Tibial artery (tissue), 4 donors: ENCODE data around the gene AP2S1.

Experiments used
- DNase-seq, 2 donors: peaks; one replicate each; pipeline ENCODE4 v3.0.0-alpha.2; 2019
- H3K27ac ChIP-seq, 2 donors: fragments of 200-600 bp; sonication (generic) in 1 of 2; 1 replicate in 1 of 2; 2 replicates in 1 of 2; pipeline ENCODE4 v1.5.1; 2018 to 2019; ENCODE audit warnings: mild to moderate bottlenecking in 1 of 2
- H3K27me3 ChIP-seq, 2 donors: fragments of 200-600 bp; sonication (generic) in 1 of 2; one replicate each; pipeline versions ENCODE4 v1.5.1 to v1.6.0; 2016 to 2019
- H3K36me3 ChIP-seq, 3 donors: fragments of 200-600 bp; sonication (generic) in 2 of 3; one replicate each; pipeline ENCODE4 v1.5.1; 2016 to 2019; ENCODE audit warnings: mild to moderate bottlenecking in 2 of 3
- H3K4me1 ChIP-seq, 4 donors: fragments of 200-600 bp; sonication (generic) in 2 of 4; 1 replicate in 3 of 4; 2 replicates in 1 of 4; pipeline ENCODE4 v1.5.1; 2016 to 2019
- H3K4me3 ChIP-seq, 2 donors: fragments of 200-600 bp; sonication (generic) in 1 of 2; 1 replicate in 1 of 2; 2 replicates in 1 of 2; pipeline ENCODE4 v1.5.1; 2018 to 2019; ENCODE audit warnings: mild to moderate bottlenecking in 2 of 2
- H3K9me3 ChIP-seq, 3 donors: fragments of 200-600 bp; sonication (generic) in 1 of 3; one replicate each; pipeline ENCODE4 v1.5.1; 2016 to 2019
- intact Hi-C: fragments of 100-400 bp; cut with DNase I; formaldehyde crosslinking; loops from one replicate; pipeline ENCODE4 v1.15.0; 2023; ENCODE audit warnings: low total_unique reads
- TF ChIP-seq, protein P1 (sequence below), 2 experiments: fragments of 200-600 bp in 1 of 2; fragments of 450-650 bp in 1 of 2; IDR thresholded peaks; one replicate each; pipeline ENCODE4 v1.5.1; 2017 to 2019; ENCODE audit warnings: antibody characterized with exemption in 2 of 2, mild to moderate bottlenecking in 1 of 2, moderate library complexity in 1 of 2

AP2S1 gene

DNA sequence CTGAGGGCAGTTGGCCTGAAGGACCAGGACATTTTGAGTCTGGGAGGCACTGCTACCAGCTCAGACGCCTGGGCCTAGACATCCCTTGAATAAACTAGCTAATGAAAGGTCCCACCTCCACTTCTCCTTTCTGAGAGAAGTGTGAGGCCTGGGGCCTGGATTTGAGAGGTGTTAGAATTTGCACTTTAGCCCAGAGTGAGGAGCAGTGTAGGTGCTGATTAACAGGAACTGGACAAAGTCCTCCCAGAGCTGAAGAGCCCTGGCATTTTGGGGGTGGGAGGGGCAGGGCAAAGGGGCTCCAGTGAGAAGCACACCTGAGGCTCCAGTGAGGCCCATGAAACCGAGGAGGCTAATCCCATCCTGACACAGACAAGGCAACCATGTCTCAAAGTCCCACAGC, 47.1 kb downstream of the AP2S1 start:
- no peak overlapping the region for H3K27ac ChIP-seq
- intact Hi-C loops: no loop called here
- H3K27me3 ChIP-seq: no peaks in the 10 kb centered on the region
- no peaks in the 10 kb centered on the region for H3K4me1 ChIP-seq
- H3K4me3 ChIP-seq: no peak overlapping the region
- H3K9me3 ChIP-seq: no peaks in the 10 kb centered on the region
- DNase-seq: no peak
- no peaks in the 10 kb centered on the region for H3K36me3 ChIP-seq
- TF ChIP-seq, protein P1, sequence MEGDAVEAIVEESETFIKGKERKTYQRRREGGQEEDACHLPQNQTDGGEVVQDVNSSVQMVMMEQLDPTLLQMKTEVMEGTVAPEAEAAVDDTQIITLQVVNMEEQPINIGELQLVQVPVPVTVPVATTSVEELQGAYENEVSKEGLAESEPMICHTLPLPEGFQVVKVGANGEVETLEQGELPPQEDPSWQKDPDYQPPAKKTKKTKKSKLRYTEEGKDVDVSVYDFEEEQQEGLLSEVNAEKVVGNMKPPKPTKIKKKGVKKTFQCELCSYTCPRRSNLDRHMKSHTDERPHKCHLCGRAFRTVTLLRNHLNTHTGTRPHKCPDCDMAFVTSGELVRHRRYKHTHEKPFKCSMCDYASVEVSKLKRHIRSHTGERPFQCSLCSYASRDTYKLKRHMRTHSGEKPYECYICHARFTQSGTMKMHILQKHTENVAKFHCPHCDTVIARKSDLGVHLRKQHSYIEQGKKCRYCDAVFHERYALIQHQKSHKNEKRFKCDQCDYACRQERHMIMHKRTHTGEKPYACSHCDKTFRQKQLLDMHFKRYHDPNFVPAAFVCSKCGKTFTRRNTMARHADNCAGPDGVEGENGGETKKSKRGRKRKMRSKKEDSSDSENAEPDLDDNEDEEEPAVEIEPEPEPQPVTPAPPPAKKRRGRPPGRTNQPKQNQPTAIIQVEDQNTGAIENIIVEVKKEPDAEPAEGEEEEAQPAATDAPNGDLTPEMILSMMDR (IDR thresholded peaks at IDR 0.05): no peak

GRCh38 chr19:46802152-46802551, 48.5 kb downstream of the AP2S1 start:
- DNase-seq: no peak
- Histone ChIP-seq H3K9me3 (no peaks in the 10 kb centered on the region), H3K27me3 (no peaks in the 10 kb centered on the region), H3K27ac (no peak overlapping the region), H3K4me3 (no peak overlapping the region), H3K4me1 (no peaks in the 10 kb centered on the region), H3K36me3 (no peaks in the 10 kb centered on the region)
- TF ChIP-seq, protein P1 (IDR thresholded peaks at IDR 0.05): no peak
- intact Hi-C loops: no loop called here

DNA sequence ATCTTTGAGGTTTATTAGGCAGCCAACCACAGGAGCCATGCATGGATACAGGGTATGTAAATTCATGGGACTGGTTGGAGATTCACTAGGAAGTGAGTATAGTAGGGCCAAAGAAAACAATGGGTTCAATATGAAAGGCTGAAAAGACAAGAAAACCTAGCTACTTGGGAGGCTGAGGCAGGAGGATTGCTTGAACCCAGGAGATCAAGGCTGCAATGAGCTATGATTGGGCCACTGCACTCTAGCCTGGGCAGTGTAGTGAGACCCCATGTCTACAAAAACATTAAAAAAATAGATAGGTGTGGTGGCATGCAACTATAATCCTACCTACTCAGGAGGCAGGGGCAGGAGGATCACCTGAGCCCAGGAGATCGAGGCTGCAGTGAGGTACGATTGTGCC, 51.9 kb downstream of the AP2S1 start:
- intact Hi-C loops: no loop called here
- peaks cover 0 to 7% (median 4%) of the 10 kb centered on the region in 4 donors for H3K4me1 ChIP-seq

GRCh38 chr19:46797881-46798280, 52.8 kb downstream of the AP2S1 start:
- intact Hi-C loops: no loop called here
- peaks cover 0 to 7% (median 4%) of the 10 kb centered on the region in 4 donors for H3K4me1 ChIP-seq
- no peak overlapping the region for H3K4me3 ChIP-seq
- H3K27ac ChIP-seq: no peak overlapping the region
- no peaks in the 10 kb centered on the region for H3K27me3 ChIP-seq
- no peak for DNase-seq
- TF ChIP-seq, protein P1 (IDR thresholded peaks at IDR 0.05): no peak
- no peaks in the 10 kb centered on the region for H3K9me3 ChIP-seq
- H3K36me3 ChIP-seq: no peaks in the 10 kb centered on the region

More for the DNA sequence above, 51.9 kb downstream of the AP2S1 start:
- H3K27ac ChIP-seq: no peak overlapping the region
- H3K36me3 ChIP-seq: no peaks in the 10 kb centered on the region
- no peaks in the 10 kb centered on the region for H3K27me3 ChIP-seq
- no peak overlapping the region for H3K4me3 ChIP-seq
- TF ChIP-seq, protein P1 (IDR thresholded peaks at IDR 0.05): no peak
- no peak for DNase-seq
- no peaks in the 10 kb centered on the region for H3K9me3 ChIP-seq

- Histone ChIP-seq H3K27me3 (no peaks in the 10 kb centered on the region), H3K36me3 (no peaks in the 10 kb centered on the region), H3K27ac (no peak overlapping the region), H3K4me3 (no peak overlapping the region), H3K4me1 (peaks cover 0 to 9% (median 5%) of the 10 kb centered on the region in 4 donors), H3K9me3 (no peaks in the 10 kb centered on the region)
- DNase-seq: no peak
- TF ChIP-seq, protein P1 (IDR thresholded peaks at IDR 0.05): no peak
- intact Hi-C loops: no loop called here
These were observed 58.7 kb downstream of the AP2S1 start for GRCh38 chr19:46791944-46792343.

DNA sequence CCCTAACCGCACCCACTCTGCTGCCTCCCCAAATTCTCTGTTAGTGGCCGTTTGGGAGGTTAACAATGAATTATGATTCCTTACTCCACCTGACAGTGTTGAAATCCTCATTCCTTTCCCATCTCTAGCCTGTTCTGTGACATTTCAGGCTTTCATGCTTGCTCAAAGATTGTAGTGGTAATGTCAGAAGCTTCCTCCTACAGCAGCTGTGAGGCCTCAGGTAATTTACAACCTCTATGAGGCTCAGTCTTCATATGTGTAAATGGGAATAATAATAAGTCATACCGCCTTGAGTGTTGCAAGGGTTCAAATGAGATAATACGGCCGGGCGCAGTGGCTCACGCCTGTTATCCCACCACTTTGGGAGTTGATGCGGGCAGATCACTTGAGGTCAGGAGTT, 61.3 kb downstream of the AP2S1 start:
- H3K4me1 ChIP-seq: peaks cover 0 to 28% (median 19%) of the 10 kb centered on the region in 4 donors
- TF ChIP-seq, protein P1 (IDR thresholded peaks at IDR 0.05): no peak
- no peak for DNase-seq
- no peaks in the 10 kb centered on the region for H3K27me3 ChIP-seq
- no peak overlapping the region for H3K4me3 ChIP-seq
- H3K36me3 ChIP-seq: no peaks in the 10 kb centered on the region
- no peaks in the 10 kb centered on the region for H3K9me3 ChIP-seq
- H3K27ac ChIP-seq: no peak overlapping the region
- intact Hi-C loops: no loop called here
